IPS-15b (cell line): Measurements from ENCODE around the gene TMEM229B.

Experiments used
- H3K27me3 ChIP-seq: one replicate; pipeline ENCODE4 v1.6.1; 2013; ENCODE audit warnings: low read length; ENCODE audit not compliant: control insufficient read depth, insufficient read depth
- H3K36me3 ChIP-seq: one replicate; pipeline ENCODE4 v1.6.1; 2013; ENCODE audit warnings: low read length; ENCODE audit not compliant: control insufficient read depth, insufficient read depth
- H3K4me1 ChIP-seq: one replicate; pipeline ENCODE4 v1.6.1; 2013; ENCODE audit warnings: mild to moderate bottlenecking, low read length; ENCODE audit not compliant: control insufficient read depth, insufficient read depth
- H3K4me3 ChIP-seq: one replicate; pipeline ENCODE4 v1.5.1; 2013; ENCODE audit warnings: low read depth, low read length
- H3K9ac ChIP-seq: one replicate; pipeline ENCODE4 v1.6.1; 2013; ENCODE audit warnings: low read depth, mild to moderate bottlenecking, low read length
- H3K9me3 ChIP-seq: one replicate; pipeline ENCODE4 v1.6.1; 2013; ENCODE audit warnings: mild to moderate bottlenecking, low read length; ENCODE audit not compliant: control insufficient read depth, insufficient read depth

The TMEM229B gene

GRCh38 chr14:67526181-67526580, 37.7 kb upstream of the TMEM229B start:
- Histone ChIP-seq H3K4me1 (no peaks in the 10 kb centered on the region), H3K27me3 (no peaks in the 10 kb centered on the region), H3K36me3 (no peaks in the 10 kb centered on the region), H3K9me3 (no peaks in the 10 kb centered on the region), H3K4me3 (no peak overlapping the region), H3K9ac (no peak overlapping the region)

- Histone ChIP-seq H3K36me3 (no peaks in the 10 kb centered on the region), H3K9me3 (no peaks in the 10 kb centered on the region), H3K9ac (no peak overlapping the region), H3K27me3 (no peaks in the 10 kb centered on the region), H3K4me1 (no peaks in the 10 kb centered on the region), H3K4me3 (no peak overlapping the region)
Observed at GRCh38 chr14:67525389-67525788, 36.9 kb upstream of the TMEM229B start.

- no peaks in the 10 kb centered on the region for H3K4me1 ChIP-seq
- H3K9me3 ChIP-seq: no peaks in the 10 kb centered on the region
- H3K4me3 ChIP-seq: no peak overlapping the region
- H3K9ac ChIP-seq: no peak overlapping the region
- no peaks in the 10 kb centered on the region for H3K36me3 ChIP-seq
- no peaks in the 10 kb centered on the region for H3K27me3 ChIP-seq
Observed at GRCh38 chr14:67524634-67524963, 36.1 kb upstream of the TMEM229B start.

DNA sequence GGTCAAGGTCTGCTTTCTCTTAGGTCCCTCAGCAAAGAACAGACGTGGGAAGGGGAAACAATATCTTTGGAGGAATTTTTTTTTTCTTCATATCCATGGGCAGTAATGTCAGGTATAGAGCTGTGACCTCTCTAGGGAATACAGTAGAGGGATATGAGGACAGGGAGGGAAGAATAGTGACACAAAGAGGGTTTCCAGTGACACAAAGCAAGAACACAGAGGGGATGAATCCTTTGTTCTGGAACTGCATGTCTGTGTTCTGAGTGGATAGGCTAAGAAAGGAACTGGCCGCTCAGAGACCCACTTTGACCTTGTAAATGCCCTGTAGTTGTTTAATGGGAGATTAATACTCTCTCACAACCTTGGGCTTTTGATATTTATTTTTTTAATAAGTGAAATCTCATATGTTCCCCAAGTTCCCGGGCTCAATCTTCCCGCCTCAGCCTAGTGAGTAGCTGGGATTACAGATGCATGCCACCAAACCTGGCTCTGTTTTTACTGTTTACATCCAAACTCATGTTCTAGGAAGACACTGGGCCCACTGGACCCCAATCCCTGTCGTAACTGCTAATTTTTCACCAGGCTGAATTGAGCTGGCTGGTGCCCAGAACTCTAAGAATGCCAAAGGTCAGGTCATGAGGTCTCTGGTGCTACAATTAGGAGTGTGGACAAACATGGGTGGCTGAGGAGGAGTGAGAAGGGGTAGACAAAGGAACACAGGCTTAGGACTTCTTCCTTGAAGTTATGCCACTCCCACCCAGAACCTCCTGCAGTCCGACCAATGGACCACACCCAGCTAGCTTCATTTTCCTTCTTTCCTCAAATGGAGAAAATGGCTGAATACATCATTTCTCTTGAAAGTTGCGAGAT, 35.5 kb upstream of the TMEM229B start:
- H3K4me1 ChIP-seq: no peaks in the 10 kb centered on the region
- H3K36me3 ChIP-seq: no peaks in the 10 kb centered on the region
- no peaks in the 10 kb centered on the region for H3K27me3 ChIP-seq
- H3K9ac ChIP-seq: no peak overlapping the region
- no peaks in the 10 kb centered on the region for H3K9me3 ChIP-seq
- H3K4me3 ChIP-seq: no peak overlapping the region

GRCh38 chr14:67522270-67522669, 33.7 kb upstream of the TMEM229B start:
- Histone ChIP-seq H3K4me1 (no peaks in the 10 kb centered on the region), H3K27me3 (peaks cover 15% of the 10 kb centered on the region), H3K9me3 (no peaks in the 10 kb centered on the region), H3K9ac (no peak overlapping the region), H3K36me3 (no peaks in the 10 kb centered on the region), H3K4me3 (no peak overlapping the region)

DNA sequence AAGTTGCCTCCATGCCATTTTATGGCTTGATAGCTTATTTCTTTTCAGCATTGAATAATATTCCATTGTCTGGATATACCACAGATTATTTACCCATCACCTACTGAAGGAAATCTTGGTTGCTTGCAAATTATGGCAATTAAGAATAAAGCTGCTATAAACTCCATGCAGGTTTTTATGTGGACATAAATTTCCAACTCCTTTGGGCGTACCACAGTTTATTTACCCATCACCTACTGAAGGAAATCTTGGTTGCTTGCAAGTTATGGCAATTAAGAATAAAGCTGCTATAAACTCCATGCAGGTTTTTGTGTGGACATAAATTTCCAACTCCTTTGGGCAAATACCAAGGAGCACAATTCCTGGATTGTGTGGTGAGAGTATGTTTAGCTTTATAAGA, 32.0 kb upstream of the TMEM229B start:
- H3K36me3 ChIP-seq: no peaks in the 10 kb centered on the region
- no peak overlapping the region for H3K4me3 ChIP-seq

DNA sequence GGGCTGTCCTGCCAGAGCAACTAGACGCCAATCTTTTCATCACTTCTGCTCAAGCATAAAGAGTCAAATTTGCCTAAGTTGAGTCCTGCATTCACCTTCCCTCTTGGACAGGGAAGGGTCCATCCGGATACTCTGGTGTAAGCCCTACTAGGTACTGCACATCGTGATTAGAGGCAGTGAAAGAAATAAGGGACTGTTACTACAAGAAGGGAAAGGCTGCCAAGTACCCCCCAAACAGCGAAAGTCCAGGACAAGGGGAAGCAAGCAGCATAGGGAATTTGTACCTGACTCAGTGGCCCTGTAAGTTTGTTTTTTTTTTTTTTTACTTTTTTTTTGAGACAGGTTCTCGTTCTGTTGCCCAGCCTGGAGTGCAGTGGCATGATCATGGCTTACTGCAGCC, 30.9 kb upstream of the TMEM229B start:
- no peaks in the 10 kb centered on the region for H3K4me1 ChIP-seq
- H3K36me3 ChIP-seq: no peaks in the 10 kb centered on the region
- no peak overlapping the region for H3K4me3 ChIP-seq
- H3K9ac ChIP-seq: no peak overlapping the region
- H3K27me3 ChIP-seq: peaks cover 35% of the 10 kb centered on the region
- no peaks in the 10 kb centered on the region for H3K9me3 ChIP-seq

More for the DNA sequence above, 32.0 kb upstream of the TMEM229B start:
- H3K9ac ChIP-seq: no peak overlapping the region
- no peaks in the 10 kb centered on the region for H3K4me1 ChIP-seq
- H3K27me3 ChIP-seq: peaks cover 31% of the 10 kb centered on the region
- no peaks in the 10 kb centered on the region for H3K9me3 ChIP-seq

DNA sequence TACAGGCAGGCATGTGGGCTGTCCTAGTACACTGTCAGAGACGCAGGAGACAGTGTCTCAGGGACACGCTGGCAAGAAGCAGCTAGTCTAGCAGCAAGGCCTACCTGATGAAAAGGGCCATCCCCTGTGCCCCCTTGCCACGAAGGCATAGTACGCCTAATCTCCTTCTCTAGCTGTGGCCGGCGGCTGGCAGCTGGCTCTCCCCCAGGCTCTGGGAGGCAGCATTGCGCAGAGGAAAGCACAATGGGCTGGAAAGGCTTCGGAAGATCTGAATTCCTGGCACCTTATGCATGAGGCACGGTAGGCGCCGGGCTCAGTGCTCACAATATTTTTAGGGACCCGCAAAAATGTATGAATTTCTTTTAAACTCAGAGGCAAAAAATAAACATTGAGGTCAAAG, 28.6 kb upstream of the TMEM229B start:
- Histone ChIP-seq H3K9ac (no peak overlapping the region), H3K36me3 (no peaks in the 10 kb centered on the region), H3K4me3 (no peak overlapping the region), H3K27me3 (peaks cover 58% of the 10 kb centered on the region), H3K4me1 (peaks cover 2% of the 10 kb centered on the region), H3K9me3 (no peaks in the 10 kb centered on the region)

DNA sequence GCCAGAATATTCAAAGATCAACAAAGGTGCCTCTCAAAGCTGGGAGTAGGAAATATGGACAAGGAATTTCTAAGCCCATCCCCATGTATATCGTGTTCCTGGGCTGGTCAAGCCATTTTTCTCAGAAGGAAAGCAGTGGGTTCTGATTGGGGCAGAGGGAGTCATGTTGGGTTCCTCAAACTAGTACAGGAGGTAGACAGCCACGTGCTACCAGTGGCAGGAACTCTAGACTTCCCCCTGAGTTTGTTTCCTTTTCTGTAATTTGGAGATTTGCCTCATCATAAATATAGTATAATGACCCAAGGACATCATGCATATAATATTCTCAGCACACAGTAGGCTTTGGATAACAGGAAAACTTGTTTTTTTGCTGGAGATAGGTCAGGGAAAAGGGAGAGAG, 28.2 kb upstream of the TMEM229B start:
- H3K4me3 ChIP-seq: no peak overlapping the region
- no peaks in the 10 kb centered on the region for H3K36me3 ChIP-seq
- peaks cover 2% of the 10 kb centered on the region for H3K4me1 ChIP-seq
- peaks cover 58% of the 10 kb centered on the region for H3K27me3 ChIP-seq
- no peaks in the 10 kb centered on the region for H3K9me3 ChIP-seq
- H3K9ac ChIP-seq: no peak overlapping the region

DNA sequence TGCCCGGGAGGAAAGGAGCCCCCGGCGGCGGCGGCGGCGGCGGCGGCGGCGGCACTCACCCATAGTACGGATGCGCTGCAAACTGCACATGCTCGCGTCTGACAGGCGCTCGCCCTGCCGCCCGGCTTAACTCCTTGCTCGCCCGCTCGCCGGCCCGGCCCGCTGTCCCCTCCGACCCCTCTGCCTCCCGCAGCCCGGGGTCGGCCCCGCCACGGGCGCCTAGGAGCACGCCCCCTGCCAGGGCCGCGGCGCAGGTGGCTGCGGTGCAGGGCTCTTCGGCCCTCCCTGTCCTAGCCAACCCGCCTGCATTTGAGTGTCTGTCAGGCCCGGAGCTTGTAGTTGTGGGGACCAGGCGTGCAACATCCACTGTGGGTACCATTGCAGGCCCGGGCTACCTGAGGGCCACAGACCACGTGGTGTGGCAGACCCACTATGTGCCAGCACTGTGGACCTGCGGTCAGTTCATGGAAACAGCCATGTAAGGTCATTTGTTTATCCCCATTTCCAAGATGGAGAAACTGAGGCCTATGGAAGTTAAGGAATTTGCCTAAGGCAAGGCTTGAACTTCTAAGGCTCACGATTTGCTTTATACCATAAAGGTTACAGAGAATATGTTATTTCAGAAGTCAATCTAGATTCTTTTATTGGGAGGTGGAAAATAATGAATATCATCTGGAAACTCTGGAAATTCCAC, 27.0 kb upstream of the TMEM229B start:
- no peaks in the 10 kb centered on the region for H3K36me3 ChIP-seq
- peak overlapping the region; percentile 49 for H3K4me3 ChIP-seq
- peaks cover 60% of the 10 kb centered on the region for H3K27me3 ChIP-seq
- no peak overlapping the region for H3K9ac ChIP-seq
- H3K4me1 ChIP-seq: peaks cover 2% of the 10 kb centered on the region
- H3K9me3 ChIP-seq: no peaks in the 10 kb centered on the region

GRCh38 chr14:67514650-67515385, 26.3 kb upstream of the TMEM229B start:
- peaks cover 2% of the 10 kb centered on the region for H3K4me1 ChIP-seq
- peaks cover 60% of the 10 kb centered on the region for H3K27me3 ChIP-seq
- no peak overlapping the region for H3K9ac ChIP-seq
- peak overlapping the region; percentile 61 for H3K4me3 ChIP-seq
- no peaks in the 10 kb centered on the region for H3K36me3 ChIP-seq
- H3K9me3 ChIP-seq: no peaks in the 10 kb centered on the region
